Naive thymus-derived CD4-positive, alpha-beta T cell (primary cell): ENCODE data around the gene IREB2. TPM values are rescaled to one million over a fixed set of nuclear protein-coding genes. Genes with fewer than 3 reads are reported as not detected.

Experiments used
- ATAC-seq: fragments of 150-1000 bp; cut with Tn5 transposase; 2 replicates; pipeline ENCODE4 v1.10.0; 2021; ENCODE audit warnings: mild to moderate bottlenecking, moderate library complexity
- CTCF ChIA-PET: fragments of 350-600 bp; sonication (Branson Sonifier 250); formaldehyde crosslinking; loops from one replicate; lab custom pipeline; 2021; ENCODE audit warnings: antibody characterized with exemption; lab: Charles Lee
- POLR2A ChIA-PET: fragments of 350-600 bp; sonication (Branson Sonifier 250); formaldehyde crosslinking; loops from one replicate; lab custom pipeline; 2021; ENCODE audit warnings: antibody characterized with exemption, inconsistent platforms; lab: Charles Lee
- DNase-seq, 9 donors: peaks; one replicate each; pipeline versions ENCODE4 v3.0.0 to v3.0.0-alpha.2; 2020 to 2022; ENCODE audit warnings: mixed read lengths in 1 of 9
- H3K27ac ChIP-seq: one replicate; pipeline ENCODE4 v1.7.0; 2013; ENCODE audit warnings: mild to moderate bottlenecking, low read depth, low read length, moderate library complexity
- H3K27me3 ChIP-seq, 2 donors: one replicate each; pipeline ENCODE4 v1.7.0; 2013; ENCODE audit warnings: low read length in 2 of 2, mild to moderate bottlenecking in 2 of 2, moderate library complexity in 2 of 2; ENCODE audit not compliant: control insufficient read depth in 2 of 2, insufficient read depth in 2 of 2
- H3K36me3 ChIP-seq, 3 experiments: 1 replicate in 2 of 3; 2 replicates in 1 of 3; pipeline ENCODE4 v1.7.0; 2013; ENCODE audit warnings: low read length in 3 of 3, mild to moderate bottlenecking in 3 of 3, moderate library complexity in 1 of 3; ENCODE audit not compliant: insufficient read depth in 3 of 3, control insufficient read depth in 2 of 3
- H3K4me1 ChIP-seq, 2 donors: one replicate each; pipeline ENCODE4 v1.7.0; 2013; ENCODE audit warnings: low read length in 2 of 2, mild to moderate bottlenecking in 2 of 2, moderate library complexity in 1 of 2; ENCODE audit not compliant: control insufficient read depth in 2 of 2, insufficient read depth in 2 of 2
- H3K4me3 ChIP-seq: 2 replicates; pipeline ENCODE4 v1.7.0; 2013; ENCODE audit warnings: mild to moderate bottlenecking, low read length
- H3K9me3 ChIP-seq, 3 experiments: 1 replicate in 2 of 3; 2 replicates in 1 of 3; pipeline ENCODE4 v1.7.0; 2013; ENCODE audit warnings: low read length in 3 of 3; ENCODE audit not compliant: control insufficient read depth in 2 of 3
- H3K27ac Mint-ChIP-seq, 9 donors: one replicate each; pipeline ENCODE4 v1.8.0; 2020 to 2022; ENCODE audit warnings: mixed read lengths in 9 of 9, mild to moderate bottlenecking in 8 of 9, moderate library complexity in 5 of 9, inconsistent platforms in 2 of 9
- H3K27me3 Mint-ChIP-seq, 5 donors: one replicate each; pipeline ENCODE4 v1.8.0; 2021 to 2022; ENCODE audit warnings: mixed read lengths in 5 of 5, mild to moderate bottlenecking in 1 of 5
- H3K36me3 Mint-ChIP-seq, 5 donors: one replicate each; pipeline ENCODE4 v1.8.0; 2020 to 2022; ENCODE audit warnings: mixed read lengths in 5 of 5, mild to moderate bottlenecking in 3 of 5, inconsistent platforms in 1 of 5
- H3K4me1 Mint-ChIP-seq, 7 donors: one replicate each; pipeline ENCODE4 v1.8.0; 2020 to 2022; ENCODE audit warnings: mixed read lengths in 7 of 7, mild to moderate bottlenecking in 3 of 7, inconsistent platforms in 1 of 7
- H3K4me3 Mint-ChIP-seq, 10 donors: one replicate each; pipeline ENCODE4 v1.8.0; 2020 to 2022; ENCODE audit warnings: mild to moderate bottlenecking in 10 of 10, mixed read lengths in 10 of 10, moderate library complexity in 6 of 10, inconsistent platforms in 2 of 10
- H3K9me3 Mint-ChIP-seq, 11 donors: one replicate each; pipeline ENCODE4 v1.8.0; 2020 to 2022; ENCODE audit warnings: mixed read lengths in 11 of 11, mild to moderate bottlenecking in 4 of 11, inconsistent platforms in 1 of 11, moderate library complexity in 1 of 11
- intact Hi-C, 2 donors: fragments of 100-400 bp; cut with micrococcal nuclease; formaldehyde crosslinking; loops; one replicate each; pipeline ENCODE4 v1.15.1; 2023
- polyA plus RNA-seq, 2 donors: library from polyadenylated mRNA; unstranded; fragments of 300-500 nt; fragmentation: Illumina TruSeq; gene quantifications; one replicate each; pipeline ENCODE4 v1.2.3, GENCODE V29; 2021
- total RNA-seq, 6 experiments: library from RNA in 5 of 6; stranded (reverse) in 5 of 6; gene quantifications; 1 replicate in 5 of 6; 2 replicates in 1 of 6; pipeline ENCODE4 v1.2.3 and lab custom pipeline; 2021 to 2026

The IREB2 gene
- total and polyA plus RNA-seq, 7 experiments from 2014 or later = 17.6 to 79.8 (median 67.6) TPM

GRCh38 chr15:78460737-78461136 is 22.7 kb downstream of the IREB2 start:
- Mint-ChIP-seq H3K27ac (peak overlapping the region in 8 of 9 donors; percentile 9 to 68 (median 36)), H3K4me1 (peaks cover 39 to 77% (median 63%) of the 10 kb centered on the region in 7 donors), H3K27me3 (no peaks in the 10 kb centered on the region), H3K4me3 (peak overlapping the region in 4 of 10 donors; percentile 6 to 57 (median 49)), H3K36me3 (peaks cover 3 to 33% (median 12%) of the 10 kb centered on the region in 5 donors), H3K9me3 (no peaks in the 10 kb centered on the region)
- ChIA-PET POLR2A (interaction anchor here (0.6 to 3.4 kb wide), 5 partner anchors 18 to 211 kb away, joined by 3 to 27 read pairs (median 4); partner anchors contain the start of genes IREB2, PSMA4 and SKIC8), CTCF (interaction anchor here (0.6 kb wide), 2 partner anchors 14 to 339 kb away, joined by 3 to 7 read pairs; no protein-coding TSS in a partner anchor)
- ATAC-seq (no peak), DNase-seq (no peak)
- H3K27me3 ChIP-seq = no peaks in the 10 kb centered on the region
- H3K36me3 ChIP-seq = peaks cover 3 to 26% (median 19%) of the 10 kb centered on the region in 3 experiments
- H3K4me3 ChIP-seq = no peak overlapping the region
- no peaks in the 10 kb centered on the region for H3K9me3 ChIP-seq
- peak overlapping the region; percentile 30 for H3K27ac ChIP-seq
- peaks cover 7 to 13% of the 10 kb centered on the region in 2 donors for H3K4me1 ChIP-seq
- intact Hi-C loops = loop anchor here in 1 of 2 donors (2.0 kb wide), 1 partner anchor 18 kb away; no protein-coding TSS in a partner anchor

GRCh38 chr15:78461171-78461888 is 23.3 kb downstream of the IREB2 start:
- H3K9me3 Mint-ChIP-seq = no peaks in the 10 kb centered on the region
- ATAC-seq (peak; percentile 86), DNase-seq (peak in 6 of 9 donors; percentile 13 to 48 (median 26))
- ChIA-PET CTCF (interaction anchor here (0.6 kb wide), 2 partner anchors 8 to 14 kb away, joined by 3 to 7 read pairs; no protein-coding TSS in a partner anchor), POLR2A (interaction anchor here (0.6 to 3.4 kb wide), 4 partner anchors 19 to 211 kb away, joined by 3 to 27 read pairs (median 7); partner anchors contain the start of genes IREB2 and PSMA4)
- peak overlapping the region in 8 of 10 donors; percentile 6 to 68 (median 49) for H3K4me3 Mint-ChIP-seq
- no peak overlapping the region for H3K4me3 ChIP-seq
- H3K4me1 Mint-ChIP-seq = peaks cover 34 to 71% (median 57%) of the 10 kb centered on the region in 7 donors
- peak overlapping the region; percentile 19 to 68 (median 59) for H3K27ac Mint-ChIP-seq
- H3K36me3 ChIP-seq = peaks cover 4 to 31% (median 19%) of the 10 kb centered on the region in 3 experiments
- peak overlapping the region; percentile 30 for H3K27ac ChIP-seq
- H3K36me3 Mint-ChIP-seq = peaks cover 3 to 34% (median 12%) of the 10 kb centered on the region in 5 donors
- no peaks in the 10 kb centered on the region for H3K9me3 ChIP-seq
- no peaks in the 10 kb centered on the region for H3K27me3 ChIP-seq
- H3K4me1 ChIP-seq = peaks cover 7 to 13% of the 10 kb centered on the region in 2 donors
- intact Hi-C loops = loop anchor here in 1 of 2 donors (2.0 kb wide), 1 partner anchor 19 kb away; no protein-coding TSS in a partner anchor
- H3K27me3 Mint-ChIP-seq = no peaks in the 10 kb centered on the region

- ATAC-seq (no peak), DNase-seq (no peak)
- no peaks in the 10 kb centered on the region for H3K4me1 ChIP-seq
- no peak overlapping the region for H3K4me3 ChIP-seq
- ChIA-PET POLR2A (no interaction called here), CTCF (no interaction called here)
- Mint-ChIP-seq H3K4me1 (peaks cover 0 to under 1% (median under 1%) of the 10 kb centered on the region in 7 donors), H3K27me3 (no peaks in the 10 kb centered on the region), H3K9me3 (no peaks in the 10 kb centered on the region), H3K27ac (no peak overlapping the region), H3K36me3 (peaks cover 1 to 24% (median 10%) of the 10 kb centered on the region in 5 donors), H3K4me3 (no peak overlapping the region)
- no peak overlapping the region for H3K27ac ChIP-seq
- no peaks in the 10 kb centered on the region for H3K9me3 ChIP-seq
- H3K27me3 ChIP-seq = no peaks in the 10 kb centered on the region
- peaks cover 31 to 72% (median 49%) of the 10 kb centered on the region in 3 experiments for H3K36me3 ChIP-seq
- intact Hi-C loops = no loop called here
These were observed 31.0 kb downstream of the IREB2 start for GRCh38 chr15:78469031-78469430.

- no peaks in the 10 kb centered on the region for H3K4me1 ChIP-seq
- Mint-ChIP-seq H3K9me3 (no peaks in the 10 kb centered on the region), H3K4me1 (peaks cover 0 to 4% (median 0%) of the 10 kb centered on the region in 7 donors), H3K27me3 (no peaks in the 10 kb centered on the region), H3K4me3 (no peak overlapping the region), H3K36me3 (peaks cover 2 to 25% (median 10%) of the 10 kb centered on the region in 5 donors), H3K27ac (peak overlapping the region in 3 of 9 donors; percentile 10 to 40 (median 19))
- DNase-seq = no peak
- CTCF ChIA-PET = interaction anchor here (0.6 kb wide), 1 partner anchor 45 kb away, joined by 3 read pairs; no protein-coding TSS in a partner anchor
- intact Hi-C loops = no loop called here
- no peak overlapping the region for H3K27ac ChIP-seq
- ATAC-seq = no peak
- H3K36me3 ChIP-seq = peaks cover 14 to 61% (median 24%) of the 10 kb centered on the region in 3 experiments
- no peak overlapping the region for H3K4me3 ChIP-seq
- H3K9me3 ChIP-seq = no peaks in the 10 kb centered on the region
- POLR2A ChIA-PET = no interaction called here
- H3K27me3 ChIP-seq = no peaks in the 10 kb centered on the region
These were observed 39.3 kb downstream of the IREB2 start for GRCh38 chr15:78477295-78477694.

GRCh38 chr15:78479650-78480049 is 41.6 kb downstream of the IREB2 start:
- Mint-ChIP-seq H3K4me1 (peaks cover 0 to 5% (median 2%) of the 10 kb centered on the region in 7 donors), H3K9me3 (no peaks in the 10 kb centered on the region), H3K27me3 (no peaks in the 10 kb centered on the region), H3K36me3 (peaks cover 3 to 35% (median 10%) of the 10 kb centered on the region in 5 donors), H3K27ac (peak overlapping the region in 1 of 9 donors; percentile 59), H3K4me3 (no peak overlapping the region)
- DNase-seq = no peak
- no peak overlapping the region for H3K27ac ChIP-seq
- H3K36me3 ChIP-seq = peaks cover 7 to 56% (median 20%) of the 10 kb centered on the region in 3 experiments
- H3K4me1 ChIP-seq = no peaks in the 10 kb centered on the region
- ChIA-PET POLR2A (no interaction called here), CTCF (interaction anchor here (0.6 kb wide), 1 partner anchor 243 kb away, joined by 4 read pairs; no protein-coding TSS in a partner anchor)
- no peaks in the 10 kb centered on the region for H3K9me3 ChIP-seq
- ATAC-seq = no peak
- H3K27me3 ChIP-seq = no peaks in the 10 kb centered on the region
- intact Hi-C loops = no loop called here
- no peak overlapping the region for H3K4me3 ChIP-seq

- POLR2A ChIA-PET = no interaction called here
- no peak overlapping the region for H3K4me3 ChIP-seq
- no peaks in the 10 kb centered on the region for H3K4me1 ChIP-seq
- intact Hi-C loops = no loop called here
- Mint-ChIP-seq H3K4me1 (peaks cover 0 to 5% (median 2%) of the 10 kb centered on the region in 7 donors), H3K27me3 (no peaks in the 10 kb centered on the region), H3K36me3 (peaks cover 0 to 43% (median 16%) of the 10 kb centered on the region in 5 donors), H3K4me3 (no peak overlapping the region), H3K27ac (no peak overlapping the region), H3K9me3 (no peaks in the 10 kb centered on the region)
- no peaks in the 10 kb centered on the region for H3K9me3 ChIP-seq
- no peaks in the 10 kb centered on the region for H3K27me3 ChIP-seq
- CTCF ChIA-PET = no interaction called here
- DNase-seq (no peak), ATAC-seq (no peak)
- no peak overlapping the region for H3K27ac ChIP-seq
- H3K36me3 ChIP-seq = peaks cover 15 to 55% (median 26%) of the 10 kb centered on the region in 3 experiments
These were observed 43.9 kb downstream of the IREB2 start for GRCh38 chr15:78481917-78482316.
